Measurements from ENCODE around the gene NUDT11. TPM values are rescaled to one million over a fixed set of nuclear protein-coding genes. Genes with fewer than 3 reads are reported as not detected.
A peak's percentile ranks its signal among the peaks of the same experiment; 100 is the strongest.
"Not testable (repeated sequence)": the region's sequence is repeated elsewhere in the genome, so short reads cannot be mapped to it uniquely, and the experiment has no call there.

Gene NUDT11
- total RNA-seq, 2 donors from 2014 or later = 13.9 to 14.5 TPM

- no peak for TF ChIP-seq CTCF (conservative IDR thresholded peaks at IDR 0.05)
- Histone ChIP-seq H3K4me3 (ENCODE audit: low read length) (no peak overlapping the region), H3K27me3 (ENCODE audit: control insufficient read depth, insufficient read depth, low read length, poor library complexity, severe bottlenecking) (no peaks in the 10 kb centered on the region), H3K9me3 (ENCODE audit: control insufficient read depth, low read length) (no peaks in the 10 kb centered on the region), H3K9ac (ENCODE audit: extremely low read depth, low read length, poor library complexity, severe bottlenecking) (no peak overlapping the region), H3K27ac (ENCODE audit: low read depth, low read length) (no peak overlapping the region), H3K36me3 (ENCODE audit: control insufficient read depth, insufficient read depth, low read length) (no peaks in the 10 kb centered on the region), H3K4me1 (ENCODE audit: control insufficient read depth, insufficient read depth, low read length) (no peaks in the 10 kb centered on the region)
- Mint-ChIP-seq H3K9me3 (peaks cover 46% of the 10 kb centered on the region), H3K4me3 (no peak overlapping the region), H3K27ac (no peak overlapping the region), H3K4me1 (peaks cover 4% of the 10 kb centered on the region), H3K36me3 (ENCODE audit: low read depth) (peaks cover 2% of the 10 kb centered on the region), H3K27me3 (ENCODE audit: insufficient read depth) (no peaks in the 10 kb centered on the region)
- WGBS, 2 experiments (ENCODE audit: insufficient coverage in 1 of 2, insufficient read length in 1 of 2) = 100% methylated on average over 1 of the region's 2 CpGs; no CpG with 5 or more reads in 1 of the 2 experiments
- no peak for DNase-seq
Observed at GRCh38 chrX:51487960-51488267, 8.5 kb downstream of the NUDT11 start.

- WGBS, 2 experiments (ENCODE audit: insufficient coverage in 1 of 2, insufficient read length in 1 of 2) = 88% methylated on average over 6 of the region's 6 CpGs; no CpG with 5 or more reads in 1 of the 2 experiments
- H3K27me3 Mint-ChIP-seq (ENCODE audit: insufficient read depth) = no peaks in the 10 kb centered on the region
Observed at GRCh38 chrX:51484616-51485015, 11.8 kb downstream of the NUDT11 start.

GRCh38 chrX:51482411-51482810, 14.0 kb downstream of the NUDT11 start:
- H3K36me3 ChIP-seq (ENCODE audit: control insufficient read depth, insufficient read depth, low read length); H3K4me1 Mint-ChIP-seq; H3K27me3 ChIP-seq (ENCODE audit: control insufficient read depth, insufficient read depth, low read length, poor library complexity, severe bottlenecking); H3K27me3 Mint-ChIP-seq (ENCODE audit: insufficient read depth); H3K4me1 ChIP-seq (ENCODE audit: control insufficient read depth, insufficient read depth, low read length); H3K9ac ChIP-seq (ENCODE audit: extremely low read depth, low read length, poor library complexity, severe bottlenecking); H3K36me3 Mint-ChIP-seq (ENCODE audit: low read depth); H3K27ac Mint-ChIP-seq; H3K4me3 ChIP-seq (ENCODE audit: low read length); DNase-seq; H3K9me3 ChIP-seq (ENCODE audit: control insufficient read depth, low read length); H3K4me3 Mint-ChIP-seq; H3K27ac ChIP-seq (ENCODE audit: low read depth, low read length): not testable (repeated sequence)
- 98% methylated on average over 5 of the region's 5 CpGs; no CpG with 5 or more reads in 1 of the 2 experiments for WGBS, 2 experiments (ENCODE audit: insufficient coverage in 1 of 2, insufficient read length in 1 of 2)
- H3K9me3 Mint-ChIP-seq = peaks cover 63% of the 10 kb centered on the region

More at GRCh38 chrX:51484616-51485015, 11.8 kb downstream of the NUDT11 start:
- Histone ChIP-seq H3K4me1 (ENCODE audit: control insufficient read depth, insufficient read depth, low read length) (no peaks in the 10 kb centered on the region), H3K4me3 (ENCODE audit: low read length) (no peak overlapping the region), H3K9me3 (ENCODE audit: control insufficient read depth, low read length) (no peaks in the 10 kb centered on the region), H3K9ac (ENCODE audit: extremely low read depth, low read length, poor library complexity, severe bottlenecking) (no peak overlapping the region), H3K36me3 (ENCODE audit: control insufficient read depth, insufficient read depth, low read length) (no peaks in the 10 kb centered on the region), H3K27me3 (ENCODE audit: control insufficient read depth, insufficient read depth, low read length, poor library complexity, severe bottlenecking) (no peaks in the 10 kb centered on the region), H3K27ac (ENCODE audit: low read depth, low read length) (peak overlapping the region; percentile 82)
- H3K27ac Mint-ChIP-seq = no peak overlapping the region
- no peaks in the 10 kb centered on the region for H3K36me3 Mint-ChIP-seq (ENCODE audit: low read depth)
- no peak for TF ChIP-seq CTCF (conservative IDR thresholded peaks at IDR 0.05)
- DNase-seq = no peak
- peaks cover 6% of the 10 kb centered on the region for H3K4me1 Mint-ChIP-seq
- peaks cover 53% of the 10 kb centered on the region for H3K9me3 Mint-ChIP-seq
- H3K4me3 Mint-ChIP-seq = no peak overlapping the region

- Mint-ChIP-seq H3K27me3 (ENCODE audit: insufficient read depth) (no peaks in the 10 kb centered on the region), H3K4me1 (peaks cover 3% of the 10 kb centered on the region), H3K4me3 (no peak overlapping the region), H3K36me3 (ENCODE audit: low read depth) (no peaks in the 10 kb centered on the region), H3K9me3 (peaks cover 58% of the 10 kb centered on the region), H3K27ac (no peak overlapping the region)
- TF ChIP-seq CTCF (conservative IDR thresholded peaks at IDR 0.05) = no peak
- 91% methylated on average over 1 of the region's 1 CpG; no CpG with 5 or more reads in 1 of the 2 experiments for WGBS, 2 experiments (ENCODE audit: insufficient coverage in 1 of 2, insufficient read length in 1 of 2)
- Histone ChIP-seq H3K9me3 (ENCODE audit: control insufficient read depth, low read length) (peaks cover 12% of the 10 kb centered on the region), H3K36me3 (ENCODE audit: control insufficient read depth, insufficient read depth, low read length) (no peaks in the 10 kb centered on the region), H3K9ac (ENCODE audit: extremely low read depth, low read length, poor library complexity, severe bottlenecking) (no peak overlapping the region), H3K4me3 (ENCODE audit: low read length) (no peak overlapping the region), H3K27me3 (ENCODE audit: control insufficient read depth, insufficient read depth, low read length, poor library complexity, severe bottlenecking) (no peaks in the 10 kb centered on the region), H3K4me1 (ENCODE audit: control insufficient read depth, insufficient read depth, low read length) (no peaks in the 10 kb centered on the region), H3K27ac (ENCODE audit: low read depth, low read length) (no peak overlapping the region)
- DNase-seq = no peak
Observed at GRCh38 chrX:51476930-51477329, 19.5 kb downstream of the NUDT11 start.

All from endodermal cell (in vitro differentiated cells).